ENCODE results near the gene NOTCH4. TPM values are rescaled to one million over a fixed set of nuclear protein-coding genes. Genes with fewer than 3 reads are reported as not detected.

The NOTCH4 gene
- total and polyA plus RNA-seq, 9 of the 15 experiments (the other 6 are each of a cell fraction or from before 2014, with no cell fraction given) = 0.24 to 4.3 (median 1.7) TPM

DNA sequence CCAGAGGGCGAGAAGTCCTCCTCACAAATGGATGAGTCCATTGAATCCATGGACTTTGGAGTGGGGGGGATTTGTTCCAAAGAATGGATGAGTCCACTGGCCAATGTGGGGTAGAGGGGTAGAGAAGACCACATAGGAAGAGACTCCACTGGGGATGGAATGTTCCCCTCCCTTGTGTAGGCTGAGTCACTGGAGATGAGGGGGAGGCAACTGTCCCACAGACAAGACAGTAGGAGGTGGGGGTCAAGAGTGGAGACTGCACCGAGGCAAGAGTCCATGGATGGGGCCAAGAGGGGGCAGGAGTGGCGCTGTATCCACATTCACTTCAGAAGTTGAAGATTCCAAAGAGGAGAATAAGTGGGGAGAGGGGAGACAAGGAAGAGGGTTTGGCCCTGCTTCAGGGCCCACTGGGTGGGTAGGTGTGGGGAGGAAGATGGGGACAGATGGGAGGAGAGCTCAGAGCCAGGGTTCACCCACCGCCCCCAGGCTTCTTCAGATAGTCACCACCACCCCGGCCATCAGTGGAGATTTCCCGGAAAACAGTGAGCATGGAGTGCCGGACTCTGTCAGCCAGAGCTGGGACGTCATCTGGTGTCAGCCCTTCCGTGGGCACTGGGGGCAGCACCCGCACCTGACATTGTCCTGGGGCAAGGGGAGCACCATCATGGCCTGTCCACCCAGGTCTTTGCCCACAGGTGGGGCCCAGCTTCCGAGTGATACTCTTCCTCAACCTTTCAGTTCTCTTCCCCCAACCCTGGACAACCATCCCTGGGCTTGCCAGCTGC is 54.9 kb downstream of the NOTCH4 start (continued):
- TF ChIP-seq STAT6 (CRISPR knock-in tag; IDR thresholded peaks at IDR 0.05) (no peak), ZNF584 (CRISPR knock-in tag; IDR thresholded peaks at IDR 0.05; ENCODE audit: low read depth) (no peak), SLC30A9 (CRISPR knock-in tag; IDR thresholded peaks at IDR 0.05) (no peak), CEBPG (CRISPR knock-in tag; IDR thresholded peaks at IDR 0.05) (no peak), CEBPG (tag; conservative IDR thresholded peaks at IDR 0.05 in 1 of 2, IDR thresholded peaks at IDR 0.05 in 1 of 2) (no peak), IRF1 (CRISPR knock-in tag; IDR thresholded peaks at IDR 0.05; ENCODE audit: borderline replicate concordance) (no peak), CBX8 (IDR thresholded peaks at IDR 0.05; ENCODE audit: borderline replicate concordance, extremely low read depth, low read depth, low read length, poor library complexity, severe bottlenecking) (no peak), LEF1 (IDR thresholded peaks at IDR 0.05) (peak; percentile 43; the same call in 1 of the 2 replicates), ZNF280B (CRISPR knock-in tag; IDR thresholded peaks at IDR 0.05) (no peak)
- TF ChIP-seq, protein P1, sequence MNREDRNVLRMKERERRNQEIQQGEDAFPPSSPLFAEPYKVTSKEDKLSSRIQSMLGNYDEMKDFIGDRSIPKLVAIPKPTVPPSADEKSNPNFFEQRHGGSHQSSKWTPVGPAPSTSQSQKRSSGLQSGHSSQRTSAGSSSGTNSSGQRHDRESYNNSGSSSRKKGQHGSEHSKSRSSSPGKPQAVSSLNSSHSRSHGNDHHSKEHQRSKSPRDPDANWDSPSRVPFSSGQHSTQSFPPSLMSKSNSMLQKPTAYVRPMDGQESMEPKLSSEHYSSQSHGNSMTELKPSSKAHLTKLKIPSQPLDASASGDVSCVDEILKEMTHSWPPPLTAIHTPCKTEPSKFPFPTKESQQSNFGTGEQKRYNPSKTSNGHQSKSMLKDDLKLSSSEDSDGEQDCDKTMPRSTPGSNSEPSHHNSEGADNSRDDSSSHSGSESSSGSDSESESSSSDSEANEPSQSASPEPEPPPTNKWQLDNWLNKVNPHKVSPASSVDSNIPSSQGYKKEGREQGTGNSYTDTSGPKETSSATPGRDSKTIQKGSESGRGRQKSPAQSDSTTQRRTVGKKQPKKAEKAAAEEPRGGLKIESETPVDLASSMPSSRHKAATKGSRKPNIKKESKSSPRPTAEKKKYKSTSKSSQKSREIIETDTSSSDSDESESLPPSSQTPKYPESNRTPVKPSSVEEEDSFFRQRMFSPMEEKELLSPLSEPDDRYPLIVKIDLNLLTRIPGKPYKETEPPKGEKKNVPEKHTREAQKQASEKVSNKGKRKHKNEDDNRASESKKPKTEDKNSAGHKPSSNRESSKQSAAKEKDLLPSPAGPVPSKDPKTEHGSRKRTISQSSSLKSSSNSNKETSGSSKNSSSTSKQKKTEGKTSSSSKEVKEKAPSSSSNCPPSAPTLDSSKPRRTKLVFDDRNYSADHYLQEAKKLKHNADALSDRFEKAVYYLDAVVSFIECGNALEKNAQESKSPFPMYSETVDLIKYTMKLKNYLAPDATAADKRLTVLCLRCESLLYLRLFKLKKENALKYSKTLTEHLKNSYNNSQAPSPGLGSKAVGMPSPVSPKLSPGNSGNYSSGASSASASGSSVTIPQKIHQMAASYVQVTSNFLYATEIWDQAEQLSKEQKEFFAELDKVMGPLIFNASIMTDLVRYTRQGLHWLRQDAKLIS (CRISPR knock-in tag; IDR thresholded peaks at IDR 0.05) = no peak
- TF ChIP-seq, protein P2, sequence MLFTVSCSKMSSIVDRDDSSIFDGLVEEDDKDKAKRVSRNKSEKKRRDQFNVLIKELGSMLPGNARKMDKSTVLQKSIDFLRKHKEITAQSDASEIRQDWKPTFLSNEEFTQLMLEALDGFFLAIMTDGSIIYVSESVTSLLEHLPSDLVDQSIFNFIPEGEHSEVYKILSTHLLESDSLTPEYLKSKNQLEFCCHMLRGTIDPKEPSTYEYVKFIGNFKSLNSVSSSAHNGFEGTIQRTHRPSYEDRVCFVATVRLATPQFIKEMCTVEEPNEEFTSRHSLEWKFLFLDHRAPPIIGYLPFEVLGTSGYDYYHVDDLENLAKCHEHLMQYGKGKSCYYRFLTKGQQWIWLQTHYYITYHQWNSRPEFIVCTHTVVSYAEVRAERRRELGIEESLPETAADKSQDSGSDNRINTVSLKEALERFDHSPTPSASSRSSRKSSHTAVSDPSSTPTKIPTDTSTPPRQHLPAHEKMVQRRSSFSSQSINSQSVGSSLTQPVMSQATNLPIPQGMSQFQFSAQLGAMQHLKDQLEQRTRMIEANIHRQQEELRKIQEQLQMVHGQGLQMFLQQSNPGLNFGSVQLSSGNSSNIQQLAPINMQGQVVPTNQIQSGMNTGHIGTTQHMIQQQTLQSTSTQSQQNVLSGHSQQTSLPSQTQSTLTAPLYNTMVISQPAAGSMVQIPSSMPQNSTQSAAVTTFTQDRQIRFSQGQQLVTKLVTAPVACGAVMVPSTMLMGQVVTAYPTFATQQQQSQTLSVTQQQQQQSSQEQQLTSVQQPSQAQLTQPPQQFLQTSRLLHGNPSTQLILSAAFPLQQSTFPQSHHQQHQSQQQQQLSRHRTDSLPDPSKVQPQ (CRISPR knock-in tag; IDR thresholded peaks at IDR 0.05; ENCODE audit: borderline replicate concordance) = no peak
- TF ChIP-seq, protein P3, sequence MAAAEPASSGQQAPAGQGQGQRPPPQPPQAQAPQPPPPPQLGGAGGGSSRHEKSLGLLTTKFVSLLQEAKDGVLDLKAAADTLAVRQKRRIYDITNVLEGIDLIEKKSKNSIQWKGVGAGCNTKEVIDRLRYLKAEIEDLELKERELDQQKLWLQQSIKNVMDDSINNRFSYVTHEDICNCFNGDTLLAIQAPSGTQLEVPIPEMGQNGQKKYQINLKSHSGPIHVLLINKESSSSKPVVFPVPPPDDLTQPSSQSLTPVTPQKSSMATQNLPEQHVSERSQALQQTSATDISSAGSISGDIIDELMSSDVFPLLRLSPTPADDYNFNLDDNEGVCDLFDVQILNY (CRISPR knock-in tag; IDR thresholded peaks at IDR 0.05) = no peak

Measured in K562 (cell line).